GM19035 (cell line): ENCODE measurements around the gene RAB44.
"Not testable (repeated sequence)": the region's sequence is repeated elsewhere in the genome, so short reads cannot be mapped to it uniquely, and the experiment has no call there.

Source experiments
- ATAC-seq: cut with Tn5 transposase; IDR thresholded peaks from one replicate; pipeline ENCODE4 v1.9.1; 2021; ENCODE audit not compliant: unreplicated experiment

The RAB44 gene

GRCh38 chr6:36697481-36697903 lies at the start of gene RAB44:
Gene RAB44 (plus strand): TSS chr6:36697826. CDS start chr6:36704236, 6,410 bp downstream.
- ATAC-seq: no peak

GRCh38 chr6:36649086-36649485 lies 48.5 kb upstream of the RAB44 start:
- no peak for ATAC-seq

GRCh38 chr6:36649701-36650484 lies 47.7 kb upstream of the RAB44 start:
- no peak for ATAC-seq

GRCh38 chr6:36650848-36651478 lies 46.7 kb upstream of the RAB44 start:
- ATAC-seq: no peak

GRCh38 chr6:36651659-36652379 lies 45.8 kb upstream of the RAB44 start:
- no peak for ATAC-seq

GRCh38 chr6:36654469-36654868 lies 43.2 kb upstream of the RAB44 start:
- not testable (repeated sequence) for ATAC-seq

GRCh38 chr6:36655085-36655724 lies 42.4 kb upstream of the RAB44 start:
- no peak for ATAC-seq

GRCh38 chr6:36656441-36656840 lies 41.2 kb upstream of the RAB44 start:
- no peak for ATAC-seq

- no peak for ATAC-seq
Measured at GRCh38 chr6:36657271-36657670, 40.4 kb upstream of the RAB44 start.

- ATAC-seq: no peak
Measured at GRCh38 chr6:36657942-36658544, 39.6 kb upstream of the RAB44 start.

GRCh38 chr6:36659271-36659670 lies 38.4 kb upstream of the RAB44 start:
- no peak for ATAC-seq

GRCh38 chr6:36660771-36661471 lies 36.7 kb upstream of the RAB44 start:
- ATAC-seq: no peak

- no peak for ATAC-seq
Measured at GRCh38 chr6:36662380-36662779, 35.2 kb upstream of the RAB44 start.

- ATAC-seq: no peak
Measured at GRCh38 chr6:36662827-36663256, 34.8 kb upstream of the RAB44 start.

GRCh38 chr6:36663504-36664446 lies 33.9 kb upstream of the RAB44 start:
- ATAC-seq: no peak

- no peak for ATAC-seq
Measured at GRCh38 chr6:36665180-36665579, 32.4 kb upstream of the RAB44 start.

GRCh38 chr6:36666287-36666686 lies 31.3 kb upstream of the RAB44 start:
- ATAC-seq: no peak

GRCh38 chr6:36666826-36667591 lies 30.6 kb upstream of the RAB44 start:
- ATAC-seq: peak; percentile 86
